Ectodermal cell (in vitro differentiated cells): Measurements from ENCODE around the gene ZNF587.
"Not testable (repeated sequence)": the region's sequence is repeated elsewhere in the genome, so short reads cannot be mapped to it uniquely, and the experiment has no call there.

Source experiments
- H3K27ac ChIP-seq: 2 replicates; pipeline ENCODE4 v1.7.0; 2013; ENCODE audit warnings: mild to moderate bottlenecking, low read depth, low read length; ENCODE audit not compliant: insufficient read depth, poor library complexity, severe bottlenecking
- H3K27me3 ChIP-seq: 2 replicates; pipeline ENCODE4 v1.7.0; 2013; ENCODE audit warnings: mild to moderate bottlenecking, low read length; ENCODE audit not compliant: insufficient read depth, control insufficient read depth, poor library complexity, severe bottlenecking
- H3K36me3 ChIP-seq: one replicate; pipeline ENCODE4 v1.7.0; 2013; ENCODE audit warnings: low read length; ENCODE audit not compliant: control insufficient read depth, insufficient read depth
- H3K4me1 ChIP-seq: one replicate; pipeline ENCODE4 v1.7.0; 2013; ENCODE audit warnings: low read length; ENCODE audit not compliant: control insufficient read depth, insufficient read depth
- H3K4me3 ChIP-seq: 2 replicates; pipeline ENCODE4 v1.7.0; 2013; ENCODE audit warnings: low read depth, low read length, control low read depth; ENCODE audit not compliant: insufficient read depth
- H3K9me3 ChIP-seq: 2 replicates; pipeline ENCODE4 v1.7.0; 2013; ENCODE audit warnings: mild to moderate bottlenecking, low read length, moderate library complexity; ENCODE audit not compliant: control insufficient read depth
- WGBS, 2 experiments: methylation state at CpG; one replicate each; pipeline ENCODE4 v1.1.7; 2013; ENCODE audit warnings: missing lambda C conversion rate in 2 of 2; 5-methylcytosine and 5-hydroxymethylcytosine counted together

Gene ZNF587

GRCh38 chr19:57850553-57851017, 926 bp downstream of the ZNF587 start:
- peak overlapping the region; percentile 86 for H3K4me3 ChIP-seq
- no peaks in the 10 kb centered on the region for H3K27me3 ChIP-seq
- peak overlapping the region; percentile 87 for H3K27ac ChIP-seq
- peaks cover 11% of the 10 kb centered on the region for H3K4me1 ChIP-seq
- 31 to 40% methylated on average over 11 of the region's 11 CpGs for WGBS, 2 experiments
- no peaks in the 10 kb centered on the region for H3K9me3 ChIP-seq
- H3K36me3 ChIP-seq = peaks cover 5% of the 10 kb centered on the region

DNA sequence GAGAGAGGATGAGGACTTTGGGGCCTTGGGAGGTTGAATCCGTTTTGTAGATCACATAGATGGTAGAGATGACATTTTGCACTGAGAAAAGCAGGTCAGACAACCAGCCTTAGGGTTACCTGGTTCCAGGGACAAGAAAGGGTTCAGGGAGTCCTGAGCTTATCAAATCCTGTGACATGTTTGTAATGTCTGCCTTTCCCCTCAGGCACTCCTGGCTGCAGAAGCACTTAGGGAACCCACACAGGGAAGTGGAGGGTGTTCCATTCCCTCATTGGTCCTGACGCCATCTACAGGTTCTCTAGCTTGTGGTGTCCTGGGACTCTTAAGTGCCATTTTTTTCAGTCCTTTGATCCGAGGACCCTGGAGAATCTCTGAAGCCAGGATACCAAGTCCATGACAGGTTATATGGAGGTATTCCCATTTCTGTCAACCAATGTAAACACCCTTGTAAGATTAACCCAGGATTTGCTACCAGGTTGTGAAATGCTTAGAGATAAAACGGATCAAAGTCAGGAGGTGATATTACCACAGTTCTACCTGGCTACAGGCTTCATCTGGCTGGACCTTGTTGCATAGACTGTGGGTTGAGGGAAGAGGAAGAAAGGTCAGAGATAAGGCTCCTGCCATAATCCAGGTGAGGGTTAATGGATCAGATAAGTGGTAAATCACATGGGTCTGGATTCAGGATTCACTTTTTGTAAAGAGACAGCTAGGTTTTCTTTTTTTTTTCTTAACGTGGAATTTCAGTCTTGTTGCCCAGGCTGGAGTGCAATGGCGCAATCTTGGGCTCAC, 2.3 kb downstream of the ZNF587 start:
- not testable (repeated sequence) for H3K27ac ChIP-seq, H3K27me3 ChIP-seq, H3K36me3 ChIP-seq, H3K9me3 ChIP-seq, H3K4me3 ChIP-seq
- peaks cover 11% of the 10 kb centered on the region for H3K4me1 ChIP-seq
- 94 to 96% methylated on average over 3 of the region's 6 CpGs for WGBS, 2 experiments

DNA sequence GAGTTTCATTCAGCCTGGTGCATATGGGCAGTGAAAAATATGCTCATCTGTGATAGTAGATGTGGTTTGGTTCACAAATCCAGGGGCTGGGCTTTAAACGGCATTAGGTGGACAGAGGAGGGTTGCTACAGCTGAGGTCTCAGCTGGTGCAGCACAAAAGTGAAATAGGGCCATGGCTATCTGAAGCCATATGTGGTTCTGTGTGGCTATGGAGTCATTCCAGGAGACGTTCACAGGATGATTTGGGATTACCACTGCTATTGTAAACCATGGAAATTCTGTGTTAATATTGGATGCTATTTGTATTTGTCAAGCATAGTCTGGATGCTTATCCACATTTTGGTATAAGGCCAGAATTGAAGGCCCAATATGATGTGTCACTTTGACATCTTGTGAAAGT, 4.5 kb downstream of the ZNF587 start:
- not testable (repeated sequence) for H3K27ac ChIP-seq, H3K36me3 ChIP-seq, H3K4me3 ChIP-seq, H3K9me3 ChIP-seq, H3K27me3 ChIP-seq
- H3K4me1 ChIP-seq = peaks cover 11% of the 10 kb centered on the region
- WGBS, 2 experiments = 94 to 98% methylated on average over 2 of the region's 2 CpGs

- H3K4me3 ChIP-seq, H3K4me1 ChIP-seq, H3K27ac ChIP-seq, H3K9me3 ChIP-seq, H3K27me3 ChIP-seq: not testable (repeated sequence)
- 94 to 96% methylated on average over 3 of the region's 3 CpGs for WGBS, 2 experiments
- H3K36me3 ChIP-seq = peaks cover 48% of the 10 kb centered on the region
Measured at GRCh38 chr19:57862351-57862750, 12.7 kb downstream of the ZNF587 start.

DNA sequence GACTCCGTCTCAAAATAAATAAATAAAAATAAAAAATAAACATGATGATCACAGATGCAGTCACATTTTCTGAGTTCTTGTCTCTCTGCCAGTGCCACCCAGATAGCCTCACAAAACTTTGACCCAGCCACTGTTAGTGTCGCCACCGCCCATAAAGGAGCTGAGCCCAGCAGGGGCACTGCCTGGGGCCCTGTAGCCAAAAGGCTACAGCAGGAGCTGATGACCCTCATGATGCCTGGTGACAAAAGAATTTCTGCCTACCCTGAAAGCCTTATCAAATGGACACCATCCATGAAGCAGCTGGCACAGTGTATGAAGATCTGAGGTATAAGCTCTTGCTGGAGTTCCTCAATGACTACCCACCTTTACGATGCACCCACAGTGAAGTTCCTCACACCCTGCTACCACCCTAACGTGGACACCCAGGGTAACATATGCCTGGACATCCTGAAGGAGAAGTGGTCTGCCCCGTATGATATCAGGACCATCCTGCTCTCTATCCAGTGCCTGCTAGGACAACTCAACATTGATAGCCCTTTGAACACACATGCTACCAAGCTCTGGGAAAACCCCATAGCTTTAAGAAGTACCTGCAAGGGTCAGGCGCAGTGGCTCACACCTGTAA, 18.3 kb downstream of the ZNF587 start:
- Histone ChIP-seq H3K4me1 (no peaks in the 10 kb centered on the region), H3K4me3 (no peak overlapping the region), H3K27me3 (no peaks in the 10 kb centered on the region), H3K36me3 (peaks cover 52% of the 10 kb centered on the region), H3K9me3 (peaks cover under 1% of the 10 kb centered on the region), H3K27ac (no peak overlapping the region)
- WGBS, 2 experiments = 89 to 92% methylated on average over 6 to 7 of the region's 7 CpGs

GRCh38 chr19:57869655-57870054, 20.0 kb downstream of the ZNF587 start:
- H3K27me3 ChIP-seq, H3K27ac ChIP-seq, H3K4me1 ChIP-seq, H3K4me3 ChIP-seq, H3K9me3 ChIP-seq: not testable (repeated sequence)
- peaks cover 64% of the 10 kb centered on the region for H3K36me3 ChIP-seq
- 96 to 97% methylated on average over 6 of the region's 6 CpGs for WGBS, 2 experiments

DNA sequence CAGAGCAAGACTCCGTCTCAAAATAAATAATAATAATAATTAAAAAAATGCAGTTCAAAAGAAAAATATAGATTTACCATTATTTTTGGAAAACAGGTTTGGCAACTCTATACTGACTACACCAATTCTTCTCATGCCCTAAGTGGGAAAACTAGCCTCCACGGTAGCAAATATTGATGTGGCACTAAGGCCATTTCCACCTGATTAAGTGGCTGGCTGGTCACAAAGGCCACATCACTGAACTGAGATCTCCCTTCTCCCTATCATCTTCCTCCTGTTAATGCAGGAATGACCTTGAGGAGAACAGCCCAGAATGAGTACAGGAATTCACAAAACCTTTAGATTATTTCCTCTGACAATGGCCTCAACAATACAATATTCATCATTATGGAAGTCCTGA, 20.6 kb downstream of the ZNF587 start:
- H3K27me3 ChIP-seq = no peaks in the 10 kb centered on the region
- H3K27ac ChIP-seq = no peak overlapping the region
- WGBS, 2 experiments = 88 to 93% methylated on average over 1 of the region's 2 CpGs
- H3K36me3 ChIP-seq = peaks cover 62% of the 10 kb centered on the region
- peaks cover 6% of the 10 kb centered on the region for H3K9me3 ChIP-seq
- no peaks in the 10 kb centered on the region for H3K4me1 ChIP-seq
- no peak overlapping the region for H3K4me3 ChIP-seq

- H3K27ac ChIP-seq = no peak overlapping the region
- H3K36me3 ChIP-seq = peaks cover 75% of the 10 kb centered on the region
- no peaks in the 10 kb centered on the region for H3K4me1 ChIP-seq
- H3K27me3 ChIP-seq = no peaks in the 10 kb centered on the region
- no peak overlapping the region for H3K4me3 ChIP-seq
- peaks cover 6% of the 10 kb centered on the region for H3K9me3 ChIP-seq
Measured at GRCh38 chr19:57872450-57872849, 22.8 kb downstream of the ZNF587 start.

DNA sequence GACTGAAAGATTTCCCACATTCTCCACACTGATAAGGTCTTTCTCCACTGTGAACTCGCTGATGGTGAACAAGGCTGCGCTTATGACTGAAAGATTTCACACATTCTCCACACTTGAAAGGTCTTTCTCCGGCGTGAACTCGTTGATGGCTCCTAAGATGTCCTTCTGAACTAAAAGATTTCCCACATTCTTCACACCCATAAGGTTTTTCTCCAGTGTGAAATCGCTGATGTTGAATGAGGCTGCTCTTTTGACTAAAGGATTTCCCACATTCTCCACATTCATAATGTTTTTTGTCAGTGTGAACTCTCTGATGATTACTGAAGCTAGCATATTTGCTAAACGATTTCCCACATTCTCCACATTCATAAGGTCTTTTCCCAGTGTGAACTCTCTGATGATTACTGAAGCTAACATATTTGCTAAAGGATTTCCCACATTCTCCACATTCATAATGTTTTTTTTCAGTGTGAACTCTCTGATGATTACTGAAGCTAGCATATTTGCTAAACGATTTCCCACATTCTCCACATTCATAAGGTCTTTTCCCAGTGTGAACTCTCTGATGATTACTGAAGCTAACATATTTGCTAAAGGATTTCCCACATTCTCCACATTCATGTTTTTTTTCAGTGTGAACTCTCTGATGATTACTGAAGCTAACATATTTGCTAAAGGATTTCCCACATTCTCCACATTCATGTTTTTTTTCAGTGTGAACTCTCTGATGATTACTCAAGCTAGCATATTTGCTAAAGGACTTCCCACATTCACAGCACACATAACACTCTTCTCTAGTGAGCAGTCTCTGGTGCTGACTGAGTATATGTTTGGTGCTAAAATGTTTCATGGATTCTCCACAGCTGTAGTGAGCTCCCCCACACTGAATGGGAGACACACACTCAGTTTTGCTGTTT, 24.5 kb downstream of the ZNF587 start:
- H3K4me1 ChIP-seq, H3K4me3 ChIP-seq, H3K27ac ChIP-seq, H3K27me3 ChIP-seq, H3K9me3 ChIP-seq: not testable (repeated sequence)
- peaks cover 71% of the 10 kb centered on the region for H3K36me3 ChIP-seq
- 95 to 98% methylated on average over 6 to 7 of the region's 8 CpGs for WGBS, 2 experiments

GRCh38 chr19:57886046-57886445, 36.4 kb downstream of the ZNF587 start:
- Histone ChIP-seq H3K27me3 (no peaks in the 10 kb centered on the region), H3K27ac (no peak overlapping the region), H3K36me3 (peaks cover 3% of the 10 kb centered on the region), H3K4me3 (no peak overlapping the region), H3K9me3 (no peaks in the 10 kb centered on the region), H3K4me1 (no peaks in the 10 kb centered on the region)
- 74 to 83% methylated on average over 3 of the region's 3 CpGs for WGBS, 2 experiments
